Vagina (tissue), 2 donors: ENCODE data around the gene EFHC1.

Source experiments
- CTCF ChIP-seq, 3 experiments: fragments of 450-650 bp in 2 of 3; fragments of 200-600 bp in 1 of 3; sonication (generic) in 1 of 3; IDR thresholded peaks; one replicate each; pipeline ENCODE4 v1.5.1; 2017 to 2019; ENCODE audit warnings: antibody characterized with exemption in 3 of 3, mild to moderate bottlenecking in 2 of 3, moderate library complexity in 2 of 3
- POLR2A ChIP-seq, 2 donors: fragments of 450-650 bp; IDR thresholded peaks; one replicate each; pipeline ENCODE4 v1.6.1; 2017; ENCODE audit warnings: antibody characterized with exemption in 2 of 2, mild to moderate bottlenecking in 2 of 2, moderate library complexity in 2 of 2

- TF ChIP-seq POLR2A (IDR thresholded peaks at IDR 0.05) (no peak), CTCF (IDR thresholded peaks at IDR 0.05) (no peak)
Measured at GRCh38 chr6:52530351-52530750, 110.2 kb downstream of the EFHC1 start.
